T-cell (primary cell): ENCODE measurements around the gene RAET1L. TPM values are rescaled to one million over a fixed set of nuclear protein-coding genes. Genes with fewer than 3 reads are reported as not detected.
"Not testable (repeated sequence)": the region's sequence is repeated elsewhere in the genome, so short reads cannot be mapped to it uniquely, and the experiment has no call there.

Experiments used
- ATAC-seq, 4 experiments: fragments of 200-7000 bp in 3 of 4; fragments of 150-1000 bp in 1 of 4; cut with Tn5 transposase; replicated peaks in 1 of 4; 1 replicate in 3 of 4; 2 replicates in 1 of 4; pipeline ENCODE4 v1.10.0; 2021; ENCODE audit warnings: moderate library complexity in 3 of 4, mild to moderate bottlenecking in 2 of 4, moderate number of reproducible peaks in 1 of 4
- CTCF ChIA-PET, 2 donors: fragments of 300-600 bp; sonication (Branson Sonifier 250); formaldehyde crosslinking; loops; one replicate each; lab custom pipeline; 2022; ENCODE audit warnings: antibody characterized with exemption in 2 of 2; lab: Charles Lee
- POLR2A ChIA-PET, 2 donors: fragments of 300-600 bp; sonication (Branson Sonifier 250); formaldehyde crosslinking; loops; one replicate each; lab custom pipeline; 2022; ENCODE audit warnings: antibody characterized with exemption in 2 of 2; lab: Charles Lee
- DNase-seq, 35 experiments: peaks; one replicate each; pipeline versions ENCODE4 v3.0.0 to v3.0.0-alpha.2; 2013 to 2023
- H3K27ac ChIP-seq: one replicate; pipeline ENCODE4 v1.5.1; 2013; ENCODE audit warnings: low read length
- H3K27me3 ChIP-seq, 2 experiments: replicated peaks in 1 of 2; 1 replicate in 1 of 2; 2 replicates in 1 of 2; pipeline versions ENCODE4 v1.6.1 to v1.7.0; 2013; ENCODE audit warnings: low read length in 1 of 2, mixed read lengths in 1 of 2; ENCODE audit not compliant: control insufficient read depth in 2 of 2, insufficient read depth in 2 of 2; ENCODE audit errors: extremely low read depth in 1 of 2
- H3K36me3 ChIP-seq, 2 donors: 1 replicate in 1 of 2; 2 replicates in 1 of 2; pipeline versions ENCODE4 v1.6.1 to v1.7.0; 2013; ENCODE audit warnings: low read length in 1 of 2; ENCODE audit not compliant: control insufficient read depth in 2 of 2, insufficient read depth in 1 of 2; ENCODE audit errors: extremely low read depth in 1 of 2
- H3K4me1 ChIP-seq, 2 experiments: 1 replicate in 1 of 2; 2 replicates in 1 of 2; pipeline versions ENCODE4 v1.6.1 to v1.7.0; 2013; ENCODE audit warnings: low read length in 2 of 2, mixed read lengths in 1 of 2; ENCODE audit not compliant: insufficient read depth in 2 of 2, control insufficient read depth in 1 of 2; ENCODE audit errors: extremely low read depth in 1 of 2
- H3K4me3 ChIP-seq, 2 donors: 1 replicate in 1 of 2; 2 replicates in 1 of 2; pipeline versions ENCODE4 v1.5.1 to v1.7.0; 2013; ENCODE audit warnings: mild to moderate bottlenecking in 2 of 2, low read length in 1 of 2, moderate library complexity in 1 of 2; ENCODE audit not compliant: control insufficient read depth in 1 of 2; ENCODE audit errors: extremely low read depth in 1 of 2
- H3K9me3 ChIP-seq: 2 replicates; pipeline ENCODE4 v1.7.0; 2013
- H3K27ac Mint-ChIP-seq, 2 donors: one replicate each; pipeline ENCODE4 v1.8.0; 2020 to 2021; ENCODE audit warnings: mild to moderate bottlenecking in 2 of 2, mixed read lengths in 2 of 2
- H3K27me3 Mint-ChIP-seq, 2 donors: one replicate each; pipeline ENCODE4 v1.8.0; 2021 to 2022; ENCODE audit warnings: mixed read lengths in 2 of 2
- H3K36me3 Mint-ChIP-seq: one replicate; pipeline ENCODE4 v1.8.0; 2021; ENCODE audit warnings: mixed read lengths
- H3K4me1 Mint-ChIP-seq, 3 donors: one replicate each; pipeline ENCODE4 v1.8.0; 2020 to 2022; ENCODE audit warnings: mixed read lengths in 3 of 3, mild to moderate bottlenecking in 1 of 3
- H3K4me3 Mint-ChIP-seq, 3 donors: one replicate each; pipeline ENCODE4 v1.8.0; 2020 to 2022; ENCODE audit warnings: mild to moderate bottlenecking in 3 of 3, mixed read lengths in 3 of 3, moderate library complexity in 3 of 3
- H3K9me3 Mint-ChIP-seq, 3 donors: one replicate each; pipeline ENCODE4 v1.8.0; 2020 to 2022; ENCODE audit warnings: mixed read lengths in 3 of 3
- WGBS: methylation state at CpG from one replicate; pipeline ENCODE4 v1.1.5; 2013; ENCODE audit warnings: missing lambda C conversion rate; ENCODE audit not compliant: insufficient coverage; 5-methylcytosine and 5-hydroxymethylcytosine counted together
- total RNA-seq, 35 experiments: library from RNA in 6 of 35; stranded (reverse) in 6 of 35; fragments of 120-200 nt in 1 of 35; gene quantifications; one replicate each; pipeline versions ENCODE4 v1.2.1 to v1.2.4 and lab custom pipeline; 2013 to 2026

RAET1L gene
- total RNA-seq, 5 donors from 2014 or later (not counting 1 experiment from before 2014, with no cell fraction given): not detected

DNA sequence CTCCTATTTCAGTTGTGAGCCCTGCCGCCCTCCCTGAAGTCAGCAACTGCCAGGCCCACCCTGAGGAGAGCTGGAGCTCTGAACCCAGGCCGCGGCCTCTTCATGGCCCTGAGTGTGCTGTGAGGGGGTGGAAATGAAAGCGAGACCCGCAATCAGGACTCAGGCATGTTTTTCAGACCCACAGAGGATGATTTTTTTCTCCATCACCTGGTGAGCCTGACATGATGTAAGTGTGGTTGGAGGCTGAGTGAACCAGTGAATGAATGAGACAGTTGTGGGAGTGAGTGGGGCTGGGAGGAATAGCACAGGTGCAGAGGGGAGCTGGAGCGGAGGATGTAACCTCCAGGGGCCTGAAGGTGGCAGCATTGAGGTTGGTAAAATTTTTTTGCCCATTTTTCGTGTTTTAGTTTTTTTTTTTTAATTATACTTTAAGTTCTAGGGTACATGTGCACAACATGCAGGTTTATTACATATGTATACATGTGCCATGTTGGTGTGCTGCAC is 18.3 kb downstream of the RAET1L start:
- no peaks in the 10 kb centered on the region for H3K36me3 Mint-ChIP-seq
- H3K4me3 Mint-ChIP-seq: no peak overlapping the region
- 54% methylated on average over 4 of the region's 7 CpGs for WGBS
- no peak overlapping the region for H3K27ac ChIP-seq
- H3K4me1 ChIP-seq: peaks cover 5 to 35% of the 10 kb centered on the region in 2 experiments
- no peak overlapping the region for H3K4me3 ChIP-seq
- CTCF ChIA-PET: interaction anchor here (0.7 to 1.1 kb wide), 4 partner anchors 9 to 333 kb away, joined by 3 to 7 read pairs (median 3); no protein-coding TSS in a partner anchor
- no peaks in the 10 kb centered on the region for H3K9me3 Mint-ChIP-seq
- H3K27ac Mint-ChIP-seq: no peak overlapping the region
- peak in 18 of 35 experiments; percentile 24 to 72 (median 40) for DNase-seq
- no peaks in the 10 kb centered on the region for H3K9me3 ChIP-seq
- H3K4me1 Mint-ChIP-seq: peaks cover 14 to 27% (median 25%) of the 10 kb centered on the region in 3 donors
- peaks cover 5 to 37% of the 10 kb centered on the region in 2 experiments for H3K27me3 ChIP-seq
- peak in 1 of 4 experiments; percentile 12 for ATAC-seq
- peaks cover 30 to 32% of the 10 kb centered on the region in 2 donors for H3K27me3 Mint-ChIP-seq
- POLR2A ChIA-PET: no interaction called here
- H3K36me3 ChIP-seq: no peaks in the 10 kb centered on the region

- CTCF ChIA-PET: interaction anchor here (0.6 to 0.9 kb wide), 2 partner anchors 11 to 58 kb away, joined by 3 read pairs; no protein-coding TSS in a partner anchor
These were observed 19.3 kb downstream of the RAET1L start for GRCh38 chr6:150005761-150006651.

DNA sequence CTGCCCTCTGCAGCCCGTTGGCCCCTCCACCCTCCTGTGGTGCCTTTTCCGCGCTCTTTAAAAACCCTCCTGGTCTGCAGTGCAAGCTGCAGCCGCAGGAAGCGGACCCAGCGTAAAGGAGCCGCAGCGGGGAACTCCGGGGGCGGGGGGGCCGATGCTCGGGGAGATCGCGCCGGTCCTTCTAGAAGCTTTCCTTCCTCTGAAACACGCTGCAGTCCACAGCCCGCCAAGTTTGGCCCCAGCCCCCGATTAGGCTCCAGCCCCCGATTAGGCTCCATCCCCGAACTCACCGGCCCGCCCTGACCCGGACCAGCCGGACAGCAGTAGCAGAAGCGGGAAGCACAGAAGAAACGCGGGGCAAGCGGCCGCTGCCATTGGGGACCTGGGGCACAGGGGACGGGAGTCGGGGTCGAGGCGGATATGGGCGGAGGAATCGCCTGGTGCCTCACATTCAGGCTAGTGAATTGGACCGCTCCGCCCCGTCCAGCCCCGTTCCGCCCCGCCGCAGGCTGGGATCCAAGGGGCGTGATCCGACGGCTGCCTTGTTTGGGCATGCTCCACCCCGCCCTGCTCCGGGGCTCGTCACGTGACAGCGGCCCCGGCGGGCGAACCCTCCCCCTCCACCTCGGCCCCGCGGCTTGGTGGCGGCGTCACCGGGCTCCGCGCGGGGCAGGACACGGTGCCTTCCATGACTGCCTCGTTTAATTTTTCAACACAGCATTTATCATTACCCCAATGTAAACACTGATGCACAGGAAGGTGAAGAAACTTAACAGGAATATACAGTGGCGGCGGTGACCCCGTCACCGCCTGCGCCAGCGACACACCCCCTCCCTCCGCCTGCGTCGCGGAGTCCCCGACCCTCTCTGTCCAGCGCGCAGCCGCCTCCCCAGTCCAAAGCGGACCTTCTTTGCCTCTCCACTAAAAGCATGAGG is 20.3 kb downstream of the RAET1L start:
- WGBS: under 1% methylated on average over 64 of the region's 79 CpGs

More at GRCh38 chr6:150005761-150006651, 19.3 kb downstream of the RAET1L start:
- Mint-ChIP-seq H3K4me3 (peak overlapping the region; percentile 87 to 91 (median 89)), H3K36me3 (no peaks in the 10 kb centered on the region), H3K27me3 (peaks cover 23% of the 10 kb centered on the region in 2 donors), H3K4me1 (peaks cover 24 to 37% (median 35%) of the 10 kb centered on the region in 3 donors), H3K27ac (peak overlapping the region in 1 of 2 donors; percentile 58), H3K9me3 (no peaks in the 10 kb centered on the region)
- WGBS: 98% methylated on average over 8 of the region's 14 CpGs
- DNase-seq (peak in 1 of 35 experiments; percentile 15), ATAC-seq (no peak)
- POLR2A ChIA-PET: no interaction called here
- Histone ChIP-seq H3K9me3 (no peaks in the 10 kb centered on the region), H3K4me1 (peaks cover 5 to 45% of the 10 kb centered on the region in 2 experiments), H3K36me3 (no peaks in the 10 kb centered on the region), H3K27ac (peak overlapping the region; percentile 92), H3K4me3 (peak overlapping the region; percentile 29 to 83), H3K27me3 (peaks cover 5 to 37% of the 10 kb centered on the region in 2 experiments)

DNA sequence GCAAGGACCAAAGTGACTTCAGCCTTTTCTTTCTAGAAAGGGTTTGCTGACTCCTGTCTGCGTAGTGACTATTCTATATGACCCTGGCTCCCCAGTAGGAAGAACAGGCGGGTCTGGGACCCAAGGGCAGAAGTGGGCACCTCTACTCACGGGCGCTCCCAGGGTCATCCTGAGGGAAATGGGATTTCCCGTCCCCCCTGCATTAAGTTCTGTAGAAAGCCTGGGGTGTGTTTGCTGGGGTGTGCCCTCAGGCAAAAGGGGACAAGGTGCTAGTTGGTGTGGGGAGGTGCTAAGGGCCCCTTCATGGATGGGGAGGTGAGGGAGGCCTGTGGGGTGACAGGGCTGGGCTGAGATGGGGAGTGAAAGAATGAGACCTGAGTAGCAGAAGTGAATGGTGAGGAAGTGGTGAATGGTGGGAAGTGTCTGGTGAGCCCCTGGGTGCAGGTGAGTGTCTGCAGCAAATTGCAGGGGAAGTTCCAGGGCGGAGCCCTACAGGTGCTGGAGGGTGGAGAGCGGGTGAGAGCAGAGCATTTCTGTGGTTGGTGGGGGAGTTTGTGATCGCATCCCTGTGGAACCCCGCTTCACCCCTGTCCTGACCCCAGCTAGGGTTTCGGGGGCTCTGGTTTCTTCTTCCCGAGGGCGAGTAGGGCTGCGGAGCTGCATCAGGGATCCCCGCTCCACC is 21.1 kb downstream of the RAET1L start:
- H3K4me1 ChIP-seq: peaks cover 7 to 51% of the 10 kb centered on the region in 2 experiments
- no peaks in the 10 kb centered on the region for H3K36me3 ChIP-seq
- no peaks in the 10 kb centered on the region for H3K9me3 Mint-ChIP-seq
- peaks cover 31 to 48% (median 44%) of the 10 kb centered on the region in 3 donors for H3K4me1 Mint-ChIP-seq
- peak overlapping the region; percentile 87 to 91 (median 89) for H3K4me3 Mint-ChIP-seq
- H3K36me3 Mint-ChIP-seq: peaks cover 6% of the 10 kb centered on the region
- POLR2A ChIA-PET: interaction anchor here in 1 of 2 donors (0.7 kb wide), 1 partner anchor 76 kb away, joined by 5 read pairs; no protein-coding TSS in a partner anchor
- ATAC-seq: peak; percentile 28 to 73 (median 44)
- H3K9me3 ChIP-seq: no peaks in the 10 kb centered on the region
- H3K27me3 Mint-ChIP-seq: peaks cover 15% of the 10 kb centered on the region in 2 donors
- WGBS: 40% methylated on average over 12 of the region's 14 CpGs
- peak overlapping the region; percentile 10 to 66 for H3K27ac Mint-ChIP-seq
- H3K4me3 ChIP-seq: peak overlapping the region; percentile 68 to 83
- peak overlapping the region; percentile 92 for H3K27ac ChIP-seq
- CTCF ChIA-PET: interaction anchor here in 1 of 2 donors (1.1 kb wide), 1 partner anchor 13 kb away, joined by 3 read pairs; no protein-coding TSS in a partner anchor
- DNase-seq: peak in 34 of 35 experiments; percentile 28 to 83 (median 66)
- peaks cover 3 to 45% of the 10 kb centered on the region in 2 experiments for H3K27me3 ChIP-seq

More for the DNA sequence above, 20.3 kb downstream of the RAET1L start:
- H3K36me3 ChIP-seq: no peaks in the 10 kb centered on the region
- ChIA-PET POLR2A (interaction anchor here in 1 of 2 donors (0.7 kb wide), 1 partner anchor 75 kb away, joined by 5 read pairs; no protein-coding TSS in a partner anchor), CTCF (interaction anchor here in 1 of 2 donors (1.1 kb wide), 1 partner anchor 12 kb away, joined by 3 read pairs; no protein-coding TSS in a partner anchor)
- H3K4me1 ChIP-seq: peaks cover 7 to 51% of the 10 kb centered on the region in 2 experiments
- Mint-ChIP-seq H3K36me3 (no peaks in the 10 kb centered on the region), H3K4me3 (peak overlapping the region; percentile 87 to 91 (median 89)), H3K9me3 (no peaks in the 10 kb centered on the region), H3K4me1 (peaks cover 31 to 44% (median 44%) of the 10 kb centered on the region in 3 donors), H3K27ac (peak overlapping the region; percentile 52 to 69), H3K27me3 (peaks cover 17% of the 10 kb centered on the region in 2 donors)
- peak overlapping the region; percentile 68 to 83 for H3K4me3 ChIP-seq
- DNase-seq: peak; percentile 71 to 92 (median 79)
- H3K27ac ChIP-seq: peak overlapping the region; percentile 92
- no peaks in the 10 kb centered on the region for H3K9me3 ChIP-seq
- peaks cover 3 to 40% of the 10 kb centered on the region in 2 experiments for H3K27me3 ChIP-seq
- peak; percentile 77 to 93 (median 89) for ATAC-seq

DNA sequence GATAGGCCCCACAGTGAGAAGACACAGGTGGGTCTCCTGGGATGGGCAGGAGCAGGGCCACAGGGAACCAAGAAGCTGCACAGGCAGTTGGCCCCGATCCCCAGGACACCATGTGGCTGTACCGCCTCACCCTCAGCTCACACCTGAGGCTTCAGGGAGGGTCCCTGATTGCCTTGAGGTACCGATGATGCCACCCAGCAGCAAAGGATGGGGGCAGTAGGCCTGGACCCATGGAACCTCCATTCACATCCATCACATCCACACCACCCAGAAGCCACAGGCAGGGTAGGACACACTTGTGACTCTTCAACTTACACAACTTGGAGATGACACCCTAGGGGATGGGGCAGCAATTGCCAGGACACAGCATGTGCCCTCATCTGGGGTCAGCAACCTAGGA is 21.7 kb downstream of the RAET1L start:
- H3K9me3 ChIP-seq, ATAC-seq, H3K4me3 ChIP-seq, DNase-seq, CTCF ChIA-PET, H3K27ac Mint-ChIP-seq, H3K9me3 Mint-ChIP-seq, H3K27ac ChIP-seq, POLR2A ChIA-PET, H3K36me3 Mint-ChIP-seq, H3K36me3 ChIP-seq: not testable (repeated sequence)
- H3K27me3 ChIP-seq: peaks cover 3 to 43% of the 10 kb centered on the region in 2 experiments
- 100% methylated on average over 3 of the region's 3 CpGs for WGBS
- peaks cover 7 to 51% of the 10 kb centered on the region in 2 experiments for H3K4me1 ChIP-seq
- H3K27me3 Mint-ChIP-seq: peaks cover 10 to 12% of the 10 kb centered on the region in 2 donors
- H3K4me3 Mint-ChIP-seq: peak overlapping the region in 2 of 3 donors; percentile 89 to 91
- peaks cover 31 to 48% (median 44%) of the 10 kb centered on the region in 3 donors for H3K4me1 Mint-ChIP-seq
